ENCODE measurements around the gene CRB1. TPM values are rescaled to one million over a fixed set of nuclear protein-coding genes. Genes with fewer than 3 reads are reported as not detected.

Gene CRB1
- total RNA-seq = under 1 TPM in 1 of 2 donors, not detected in 1; 0.17 TPM

GRCh38 chr1:197268012-197268411, at the start of gene CRB1:
Gene CRB1 (plus strand): TSS chr1:197268252. CDS start chr1:197268413, 161 bp downstream.
- H3K9ac ChIP-seq (ENCODE audit: low read depth in 2 of 2, low read length in 2 of 2) = no peak within 1 kb of the TSS
- no peak for TF ChIP-seq CTCF (IDR thresholded peaks at IDR 0.05)
- no peaks in the 10 kb centered on the region for H3K36me3 ChIP-seq
- intact Hi-C loops (cut with DNase I) = no loop called here
- no peak within 1 kb of the TSS for H3K27ac ChIP-seq
- no peak within 1 kb of the TSS for H3K4me3 ChIP-seq
- DNase-seq = no peak
- no peaks in the 10 kb centered on the region for H3K27me3 ChIP-seq
- H3K4me1 ChIP-seq = no peaks in the 10 kb centered on the region
- H3K9me3 ChIP-seq = no peaks in the 10 kb centered on the region

DNA sequence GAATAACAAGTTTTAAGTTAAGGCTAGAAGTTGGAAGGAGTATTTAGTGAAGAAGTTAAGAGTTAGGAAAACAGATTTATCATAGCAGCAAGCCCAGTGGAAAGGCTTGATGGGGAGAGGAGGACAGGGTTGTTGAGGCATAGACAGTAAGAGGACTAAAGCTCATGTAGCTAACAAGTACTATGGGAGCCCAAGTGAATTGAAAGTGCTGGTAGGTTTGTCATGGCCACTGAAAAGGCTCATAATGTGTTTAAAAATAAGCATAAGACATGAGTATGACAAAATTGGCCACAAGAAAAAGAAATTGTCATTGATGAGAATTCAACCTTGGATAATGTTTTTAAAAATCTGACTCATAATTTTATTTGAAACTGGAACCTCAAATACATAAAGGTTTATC, 49.2 kb upstream of the CRB1 start:
- no peak overlapping the region for H3K4me3 ChIP-seq
- no peak for TF ChIP-seq CTCF (IDR thresholded peaks at IDR 0.05)

GRCh38 chr1:197222025-197222685, 45.9 kb upstream of the CRB1 start:
- Histone ChIP-seq H3K9ac (ENCODE audit: low read depth in 2 of 2, low read length in 2 of 2) (no peak overlapping the region), H3K9me3 (no peaks in the 10 kb centered on the region), H3K36me3 (no peaks in the 10 kb centered on the region), H3K4me1 (no peaks in the 10 kb centered on the region), H3K27ac (no peak overlapping the region), H3K27me3 (no peaks in the 10 kb centered on the region), H3K4me3 (no peak overlapping the region)
- intact Hi-C loops (cut with DNase I) = no loop called here
- DNase-seq = no peak
- TF ChIP-seq CTCF (IDR thresholded peaks at IDR 0.05) = no peak

More for the DNA sequence above, 49.2 kb upstream of the CRB1 start:
- no peaks in the 10 kb centered on the region for H3K9me3 ChIP-seq
- no peak for DNase-seq
- no peaks in the 10 kb centered on the region for H3K27me3 ChIP-seq
- H3K9ac ChIP-seq (ENCODE audit: low read depth in 2 of 2, low read length in 2 of 2) = no peak overlapping the region
- no peak overlapping the region for H3K27ac ChIP-seq
- intact Hi-C loops (cut with DNase I) = no loop called here
- no peaks in the 10 kb centered on the region for H3K4me1 ChIP-seq
- no peaks in the 10 kb centered on the region for H3K36me3 ChIP-seq

DNA sequence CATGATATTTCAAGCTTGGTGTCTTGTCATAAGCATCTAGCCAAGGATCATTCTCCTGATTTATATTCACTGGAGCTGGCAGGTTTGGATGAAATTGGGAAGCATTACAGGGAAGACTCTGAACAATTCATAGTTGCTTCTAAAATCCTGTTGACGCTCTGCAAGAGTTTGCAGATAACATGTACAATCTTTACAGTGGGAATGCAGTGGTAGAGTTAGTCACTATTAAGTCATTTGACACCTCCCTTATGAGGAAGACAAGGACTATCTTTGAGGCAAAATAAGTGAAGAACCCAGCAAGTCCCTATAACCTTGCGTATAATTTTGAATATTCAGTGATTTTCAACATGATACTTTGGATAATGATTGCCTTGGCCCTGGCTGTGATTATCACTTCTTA, 45.3 kb upstream of the CRB1 start:
- Histone ChIP-seq H3K4me1 (no peaks in the 10 kb centered on the region), H3K9me3 (no peaks in the 10 kb centered on the region), H3K27me3 (no peaks in the 10 kb centered on the region), H3K9ac (ENCODE audit: low read depth in 2 of 2, low read length in 2 of 2) (no peak overlapping the region), H3K36me3 (no peaks in the 10 kb centered on the region), H3K27ac (no peak overlapping the region), H3K4me3 (no peak overlapping the region)
- DNase-seq = no peak
- intact Hi-C loops (cut with DNase I) = no loop called here
- no peak for TF ChIP-seq CTCF (IDR thresholded peaks at IDR 0.05)

DNA sequence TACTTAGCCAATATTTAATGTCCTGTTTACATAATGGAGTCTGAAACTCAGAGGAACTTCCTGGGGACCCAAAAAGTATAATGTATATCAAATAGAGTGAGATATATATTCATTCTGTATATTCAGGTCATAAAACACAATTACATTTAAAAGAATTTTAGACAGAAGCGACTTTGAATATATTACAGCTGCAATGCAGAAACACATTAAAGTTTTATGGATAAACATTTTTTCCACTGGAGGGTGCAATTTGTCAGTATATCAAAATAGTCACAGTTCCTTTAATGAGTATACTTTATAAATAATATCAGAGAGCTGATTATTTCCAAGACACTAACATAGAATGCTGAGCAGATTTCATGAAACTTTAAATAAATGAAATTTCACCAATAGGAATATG, 43.9 kb upstream of the CRB1 start:
- H3K27ac ChIP-seq = no peak overlapping the region
- intact Hi-C loops (cut with DNase I) = no loop called here
- H3K9me3 ChIP-seq = no peaks in the 10 kb centered on the region
- H3K9ac ChIP-seq (ENCODE audit: low read depth in 2 of 2, low read length in 2 of 2) = no peak overlapping the region
- no peaks in the 10 kb centered on the region for H3K27me3 ChIP-seq
- H3K36me3 ChIP-seq = no peaks in the 10 kb centered on the region
- TF ChIP-seq CTCF (IDR thresholded peaks at IDR 0.05) = no peak
- H3K4me3 ChIP-seq = no peak overlapping the region
- no peaks in the 10 kb centered on the region for H3K4me1 ChIP-seq
- DNase-seq = no peak
